ENCODE data around the gene MRFAP1L1. TPM values are rescaled to one million over a fixed set of nuclear protein-coding genes. Genes with fewer than 3 reads are reported as not detected.

Gene MRFAP1L1
- total and polyA plus RNA-seq, 10 of the 15 experiments (the other 5 are each of a cell fraction or from before 2014, with no cell fraction given), result 30.6 to 85.1 (median 52.9) TPM

- 0 out of 2 replicates have a peak, but pooled peaks have one; percentile 9 for TF ChIP-seq SMC3 (IDR thresholded peaks at IDR 0.05; ENCODE audit: borderline replicate concordance, low read length)
- no peak for TF ChIP-seq ESRRA (IDR thresholded peaks at IDR 0.05; ENCODE audit: low read length)
- peak; percentile 62; the same call in 1 of the 2 replicates for TF ChIP-seq HCFC1 (IDR thresholded peaks at IDR 0.05; ENCODE audit: low read length)
- no peak for TF ChIP-seq IRF5 (IDR thresholded peaks at IDR 0.05; ENCODE audit: borderline replicate concordance)
- TF ChIP-seq CTCF (IDR thresholded peaks at IDR 0.05 in 2 of 3, conservative IDR thresholded peaks at IDR 0.05 in 1 of 3; ENCODE audit: control insufficient read depth in 2 of 3, extremely low read depth in 1 of 3, insufficient read depth in 1 of 3, low read depth in 3 of 3, low read length in 3 of 3), result peak in 2 of 3 experiments; percentile 7 to 10; a peak in 1 of 6 replicates
- TF ChIP-seq LARP7 (IDR thresholded peaks at IDR 0.05), result peak; percentile 60; the same call in 1 of the 2 replicates
- TF ChIP-seq DPF2 (IDR thresholded peaks at IDR 0.05), result peak; percentile 30; the same call in 1 of the 2 replicates
- no peak for TF ChIP-seq MAX (IDR thresholded peaks at IDR 0.05; ENCODE audit: low read depth, low read length)
- TF ChIP-seq BHLHE40 (IDR thresholded peaks at IDR 0.05; ENCODE audit: borderline replicate concordance in 1 of 2, low read depth in 2 of 2, low read length in 1 of 2), result peak; percentile 50 to 84; a peak in 3 of 4 replicates
- TF ChIP-seq NRF1 (conservative IDR thresholded peaks at IDR 0.05; ENCODE audit: low read depth, low read length), result no peak
- TF ChIP-seq ZNF622 (IDR thresholded peaks at IDR 0.05), result no peak
- TF ChIP-seq ATF3 (IDR thresholded peaks at IDR 0.05; ENCODE audit: borderline replicate concordance, extremely low read depth, low read depth, low read length), result peak; percentile 89; the same call in 1 of the 2 replicates
- peak; percentile 80 for TF ChIP-seq POLR2A (IDR thresholded peaks at IDR 0.05; ENCODE audit: low read depth, low read length)
- TF ChIP-seq EP300 (IDR thresholded peaks at IDR 0.05; ENCODE audit: borderline replicate concordance in 1 of 2, control insufficient read depth in 1 of 2, low read depth in 2 of 2, low read length in 2 of 2), result no peak
- TF ChIP-seq E2F8 (IDR thresholded peaks at IDR 0.05; ENCODE audit: low read depth, partially characterized antibody), result peak; percentile 76
- TF ChIP-seq TBL1XR1 (IDR thresholded peaks at IDR 0.05; ENCODE audit: low read depth, low read length), result no peak
- no peak for TF ChIP-seq TCF7 (IDR thresholded peaks at IDR 0.05; ENCODE audit: borderline replicate concordance)
- TF ChIP-seq CEBPB (IDR thresholded peaks at IDR 0.05; ENCODE audit: borderline replicate concordance in 1 of 2, low read depth in 2 of 2, low read length in 2 of 2), result no peak
- TF ChIP-seq ZNF24 (IDR thresholded peaks at IDR 0.05), result no peak
- TF ChIP-seq CHD1 (IDR thresholded peaks at IDR 0.05; ENCODE audit: low read depth, low read length), result no peak
- peak; percentile 55; the same call in 1 of the 2 replicates for TF ChIP-seq POLR2AphosphoS2 (IDR thresholded peaks at IDR 0.05; ENCODE audit: low read depth, low read length)
- TF ChIP-seq PAX5 (IDR thresholded peaks at IDR 0.05; ENCODE audit: borderline replicate concordance, low read depth, low read length), result no peak
- TF ChIP-seq SIX5 (IDR thresholded peaks at IDR 0.05; ENCODE audit: low read depth, low read length, severe bottlenecking), result peak; percentile 44
Observed at GRCh38 chr4:6709230-6710114, at the start of gene MRFAP1L1 (continued).

Measured in GM12878 (cell line).